Mammary epithelial cell (primary cell): ENCODE results near the gene MAT2B.

Experiments
- CTCF ChIP-seq, 2 donors: IDR thresholded peaks in 1 of 2; conservative IDR thresholded peaks in 1 of 2; 2 replicates each; pipeline ENCODE4 v1.5.1; 2011 to 2012; ENCODE audit warnings: inconsistent platforms in 2 of 2, low read length in 2 of 2, mild to moderate bottlenecking in 2 of 2, control low read depth in 1 of 2, low read depth in 1 of 2; ENCODE audit not compliant: insufficient read depth in 1 of 2; ENCODE audit errors: extremely low read depth in 1 of 2
- EZH2 ChIP-seq: IDR thresholded peaks from 2 replicates; pipeline ENCODE4 v1.6.1; 2012; ENCODE audit warnings: low read length, inconsistent platforms, borderline replicate concordance

DNA sequence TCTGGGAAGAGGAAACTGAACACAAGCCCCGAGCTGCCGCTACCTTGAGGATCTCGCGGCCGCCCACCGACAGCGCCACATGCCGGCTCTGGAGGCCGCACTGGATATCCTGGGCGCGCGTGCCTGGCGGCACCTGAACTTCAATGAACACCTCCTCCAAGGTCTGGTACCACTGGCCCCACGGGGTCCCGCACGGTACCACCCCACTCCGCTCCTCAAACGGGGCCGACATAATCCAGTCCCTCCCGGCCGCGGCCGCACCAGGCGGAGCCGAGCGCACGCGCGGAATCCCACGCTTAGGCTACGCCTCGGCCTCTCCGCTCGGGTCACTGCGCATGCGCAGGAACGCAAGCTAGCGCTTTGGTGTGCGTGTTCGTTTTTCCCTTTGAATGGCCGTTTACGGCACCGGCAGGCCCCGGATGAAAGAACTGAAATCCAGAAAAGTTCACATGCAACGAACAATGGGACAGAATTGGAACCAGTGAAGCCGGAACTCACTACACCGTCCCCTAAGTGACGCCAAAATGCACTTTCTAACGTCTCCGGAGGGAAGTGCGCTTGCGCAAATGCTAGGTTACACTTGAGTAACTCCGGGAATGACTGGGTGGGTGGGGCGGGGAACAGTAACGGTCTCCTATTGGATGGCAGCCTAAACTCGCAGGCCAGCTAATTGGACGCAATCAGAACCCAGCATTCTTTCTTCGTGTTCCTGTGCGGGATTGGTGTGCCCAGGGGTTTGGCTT, 45.4 kb upstream of the MAT2B start, which contains the start of gene NUDCD2:
- TF ChIP-seq CTCF (conservative IDR thresholded peaks at IDR 0.05 in 1 of 2, IDR thresholded peaks at IDR 0.05 in 1 of 2; ENCODE audit: extremely low read depth in 1 of 2, insufficient read depth in 1 of 2, low read depth in 1 of 2, low read length in 2 of 2) (peak in 1 of 2 donors; percentile 34), EZH2 (no peak)
